ENCODE measurements around the gene ZNF334.

Gene ZNF334

GRCh38 chr20:46512943-46513844, at the start of gene ZNF334:
Gene ZNF334 (minus strand): TSS chr20:46513559. CDS start chr20:46512102, 1,457 bp downstream.
- DNase-seq: peak; percentile 40

DNA sequence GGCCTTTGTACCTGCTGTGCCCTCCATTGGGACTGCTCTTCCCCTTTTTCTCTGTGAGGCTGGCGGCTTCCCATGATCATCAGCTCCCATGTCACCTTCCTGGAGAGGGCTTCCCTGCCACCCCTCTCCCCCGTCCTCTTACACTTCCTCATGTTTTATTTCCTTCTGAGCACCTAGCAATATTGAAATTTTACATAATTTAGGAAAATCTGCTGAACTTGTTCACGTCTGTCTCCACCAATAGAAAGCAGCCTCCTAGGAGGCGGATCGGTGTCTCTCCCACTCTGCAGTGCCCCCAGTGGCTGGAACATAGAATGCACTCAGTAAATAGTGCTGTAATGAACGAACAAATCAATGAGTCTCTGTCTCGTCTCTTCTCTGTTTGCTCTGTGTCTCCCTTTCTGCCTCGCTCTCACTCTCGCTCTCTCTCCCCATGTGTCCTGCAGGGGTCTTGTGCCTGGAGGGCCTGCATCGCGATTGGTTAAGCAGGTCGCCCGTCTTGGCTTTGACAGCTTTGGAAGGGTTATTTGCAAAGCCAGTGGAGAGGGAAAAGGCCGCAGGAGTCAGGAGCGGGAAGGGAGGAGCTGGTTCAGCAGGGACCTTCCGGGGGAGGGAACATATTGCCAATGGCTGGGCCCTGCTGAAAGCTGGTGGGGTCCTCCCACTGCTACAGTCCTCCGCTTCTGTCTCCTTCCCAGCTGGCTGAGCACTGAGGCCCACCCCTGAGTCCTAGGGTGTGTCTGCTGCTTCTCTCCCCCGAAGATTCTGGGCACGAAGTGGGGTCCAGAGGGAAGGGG, 49.2 kb upstream of the ZNF334 start:
- peak; percentile 71 for DNase-seq

DNA sequence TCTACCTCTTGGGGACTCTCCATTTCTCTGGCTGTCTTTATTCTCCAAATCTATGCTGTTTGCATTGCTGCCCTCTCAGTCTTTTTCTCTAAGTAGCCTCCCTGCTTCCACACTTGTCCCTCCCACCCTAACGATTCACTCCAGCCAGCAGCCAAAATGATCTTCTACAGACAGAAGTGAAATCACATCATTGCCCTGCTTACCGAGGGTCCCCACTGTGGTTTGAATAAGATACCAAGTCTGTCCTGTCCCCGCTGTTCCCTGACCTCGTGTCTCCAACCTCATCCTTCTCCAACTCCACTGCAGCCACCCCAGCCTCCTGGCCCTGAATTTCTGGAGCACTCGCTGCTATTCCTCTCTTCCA, 48.6 kb upstream of the ZNF334 start:
- DNase-seq: no peak

DNA sequence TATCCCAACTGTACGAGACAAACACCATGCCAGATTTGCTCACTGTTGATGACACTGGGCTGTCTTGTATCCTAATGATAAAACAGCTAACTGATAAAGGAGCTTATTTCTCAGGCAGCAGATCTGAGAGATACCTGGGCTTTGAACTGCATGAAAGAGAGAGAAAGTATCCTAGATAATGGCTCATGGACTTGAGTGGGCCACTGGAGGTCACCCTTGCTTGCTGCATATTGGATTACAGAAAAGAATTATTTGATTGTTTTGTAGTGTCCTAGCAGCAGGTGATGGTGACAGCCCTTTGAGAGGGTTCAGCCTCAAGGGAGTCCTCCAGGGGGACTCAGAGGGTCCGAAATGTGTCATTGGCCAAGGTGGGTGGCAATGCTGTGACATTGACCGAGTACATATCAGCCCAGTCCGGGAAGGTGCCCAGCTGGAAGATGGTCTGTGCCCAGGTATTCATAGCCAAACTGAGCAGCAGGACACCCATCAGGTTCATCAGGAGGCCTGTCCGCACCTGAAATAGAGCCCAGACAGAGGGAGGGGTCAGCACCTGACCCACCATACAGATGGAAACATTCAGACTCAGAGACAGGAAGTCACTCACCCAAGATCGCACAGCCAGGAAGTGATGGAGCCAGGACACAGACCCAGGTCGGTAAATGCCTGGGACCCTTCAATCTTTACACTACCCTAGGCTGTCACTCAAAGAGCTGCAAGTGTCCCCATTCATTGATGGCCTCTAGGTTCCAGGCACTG, 46.5 kb upstream of the ZNF334 start:
- DNase-seq: no peak

DNA sequence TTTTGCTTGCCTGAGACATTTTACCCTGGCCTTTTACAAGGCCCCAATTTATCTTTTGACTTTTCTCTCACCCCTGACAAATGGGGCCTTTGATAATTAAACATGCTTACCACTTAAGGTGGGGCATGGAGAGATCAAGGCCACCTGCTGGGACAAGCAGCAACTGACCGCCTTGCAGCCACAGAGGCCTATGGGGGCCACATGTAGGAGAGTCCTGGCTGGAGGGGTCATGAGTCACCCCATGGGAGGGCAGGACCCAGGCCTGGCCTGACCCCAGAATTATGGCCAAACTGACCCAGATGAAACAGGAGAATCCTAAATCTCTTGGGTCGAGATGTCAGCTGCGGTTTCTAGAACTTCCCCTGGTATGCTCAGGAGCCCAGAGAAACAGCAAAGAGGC, 45.6 kb upstream of the ZNF334 start:
- DNase-seq: no peak

DNA sequence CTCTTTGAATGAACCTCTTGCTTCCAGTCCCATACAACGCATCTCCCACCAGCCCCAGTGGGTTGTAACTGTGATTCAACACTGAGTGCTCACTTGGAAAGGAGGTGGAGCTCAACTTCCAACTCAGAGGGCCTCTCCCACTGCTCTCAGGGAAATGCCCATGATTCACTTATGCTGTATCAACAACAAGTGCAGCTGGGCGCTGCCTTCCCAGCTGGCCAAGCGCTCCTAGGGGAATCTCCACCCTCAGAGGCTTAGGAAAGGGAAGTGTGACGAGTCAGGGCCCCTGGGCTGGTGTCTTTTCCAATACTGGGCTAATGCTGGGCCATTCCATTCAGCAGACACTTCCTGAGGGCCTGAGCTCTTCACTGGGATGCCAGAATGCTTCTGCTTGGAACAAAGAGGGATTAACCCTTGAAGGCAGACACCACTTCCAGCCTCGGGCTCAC, 45.2 kb upstream of the ZNF334 start:
- no peak for DNase-seq

DNA sequence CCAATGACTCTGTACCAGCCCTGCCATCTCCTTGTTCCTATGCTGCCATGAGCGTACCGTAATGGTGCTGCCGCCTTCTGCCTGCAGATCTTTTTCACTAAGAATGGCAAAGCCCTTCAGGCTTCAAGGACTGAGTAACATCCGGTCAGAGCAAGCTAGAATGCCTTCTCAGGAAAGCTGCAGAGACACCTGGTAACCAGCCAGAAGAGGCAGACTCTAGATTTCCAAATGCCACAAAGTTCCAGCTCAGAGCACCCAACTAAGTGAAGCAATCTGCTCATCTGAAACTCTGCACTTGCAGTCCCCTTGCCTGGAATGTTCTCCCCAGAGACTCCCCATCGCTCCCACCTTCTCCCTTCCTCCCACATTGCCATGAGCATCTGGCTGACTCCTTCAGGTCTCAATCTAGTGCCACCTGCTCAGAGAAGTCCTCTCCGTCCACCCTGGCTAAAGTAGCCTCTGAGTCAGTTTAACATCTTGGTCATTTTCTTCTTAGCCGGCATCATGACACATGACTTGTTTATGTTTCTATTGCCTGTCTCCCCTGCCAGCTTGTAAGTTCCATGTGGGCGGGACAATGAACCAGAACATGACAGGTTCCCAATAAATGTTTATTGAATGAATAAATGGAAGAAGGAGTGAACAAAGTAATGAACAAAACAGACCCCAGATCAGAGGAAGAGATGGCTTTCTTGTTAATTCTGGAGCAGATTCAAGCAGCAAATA, 44.0 kb upstream of the ZNF334 start:
- no peak for DNase-seq

DNA sequence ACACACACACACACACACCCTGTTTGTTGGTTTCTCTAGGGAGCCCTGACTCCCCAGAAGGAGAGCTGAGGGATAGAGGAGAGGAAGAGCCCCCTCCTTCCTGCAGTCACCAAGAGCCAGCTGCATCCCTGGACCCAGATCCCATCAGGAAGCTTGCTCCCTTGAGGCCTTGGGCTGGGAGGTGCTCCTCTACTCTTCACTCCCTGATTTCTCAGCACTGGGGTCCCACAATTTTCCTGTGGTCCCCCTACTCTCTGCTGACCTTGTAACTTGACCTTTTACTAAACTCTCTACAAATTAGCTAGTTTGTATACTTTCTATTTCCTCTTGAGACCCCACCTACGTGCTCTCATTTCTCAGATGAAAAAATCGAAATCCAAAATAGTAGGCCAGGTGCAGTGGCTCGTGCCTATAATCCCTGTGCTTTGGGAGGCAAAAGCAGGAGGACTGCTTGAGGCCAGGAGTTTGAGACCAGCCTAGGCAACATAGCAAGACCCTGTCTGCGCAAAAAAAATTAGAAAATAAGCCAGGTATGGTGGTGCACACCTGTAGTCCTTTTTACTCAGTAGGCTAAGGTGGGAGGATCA, 42.1 kb upstream of the ZNF334 start:
- no peak for DNase-seq

- no peak for DNase-seq
Observed at GRCh38 chr20:46554828-46555227, 41.5 kb upstream of the ZNF334 start.

- no peak for DNase-seq
Observed at GRCh38 chr20:46553926-46554325, 40.6 kb upstream of the ZNF334 start.

- no peak for DNase-seq
Observed at GRCh38 chr20:46552460-46553420, 39.4 kb upstream of the ZNF334 start.

GRCh38 chr20:46551522-46552381, 38.4 kb upstream of the ZNF334 start:
- no peak for DNase-seq

GRCh38 chr20:46550461-46550860, 37.1 kb upstream of the ZNF334 start, which contains the start of gene OCSTAMP:
Gene OCSTAMP (minus strand): TSS chr20:46550654. CDS start chr20:46550560, 94 bp downstream.
- DNase-seq: no peak

- no peak for DNase-seq
Observed at GRCh38 chr20:46549188-46549972, 36.0 kb upstream of the ZNF334 start.

DNA sequence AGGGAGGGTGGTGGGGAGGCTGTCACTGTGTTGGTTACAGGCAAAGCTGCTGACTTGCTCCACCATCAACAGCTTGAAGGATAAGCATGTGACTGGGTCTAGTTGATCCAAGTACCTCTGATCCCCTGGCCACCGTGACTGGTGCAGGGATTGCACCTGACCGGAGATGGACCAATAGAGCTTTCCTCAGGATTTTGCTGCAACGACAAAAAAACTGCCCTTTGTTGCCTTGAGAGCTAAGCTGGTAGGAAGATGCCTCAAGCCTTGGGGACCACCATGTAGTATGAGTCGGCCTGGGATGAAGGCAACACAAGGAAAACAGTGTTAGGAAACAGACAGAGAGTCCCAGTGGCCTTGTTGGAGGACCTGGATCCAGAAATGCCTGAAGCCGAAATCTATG, 35.3 kb upstream of the ZNF334 start:
- no peak for DNase-seq

- no peak for DNase-seq
Observed at GRCh38 chr20:46547995-46548394, 34.6 kb upstream of the ZNF334 start.

GRCh38 chr20:46546936-46547335, 33.6 kb upstream of the ZNF334 start:
- no peak for DNase-seq

GRCh38 chr20:46546298-46546697, 32.9 kb upstream of the ZNF334 start:
- no peak for DNase-seq

DNA sequence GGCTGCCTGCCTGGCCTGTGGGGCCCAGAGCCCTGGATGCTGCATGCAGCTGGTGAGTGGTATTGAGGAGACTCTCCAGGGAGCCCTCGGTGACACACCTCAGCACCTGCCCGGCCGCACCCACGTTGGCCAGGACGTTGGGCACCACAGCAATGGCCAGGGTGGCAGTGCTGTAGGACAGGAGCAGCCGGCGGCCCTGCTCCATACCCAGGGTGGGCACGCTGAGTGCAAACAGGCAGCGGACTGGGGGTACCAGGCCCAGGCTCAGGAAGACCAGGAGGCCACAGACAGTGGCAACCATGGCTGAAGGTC, 32.4 kb upstream of the ZNF334 start:
- DNase-seq: no peak
